ENCODE results near the gene BCR.

BCR gene

GRCh38 chr22:23232094-23232905 lies 52.0 kb downstream of the BCR start:
- DNase-seq = no peak

- no peak for DNase-seq
Measured at GRCh38 chr22:23233084-23233531, 52.8 kb downstream of the BCR start.

- DNase-seq = no peak
Measured at GRCh38 chr22:23233752-23234408, 53.6 kb downstream of the BCR start.

- DNase-seq = no peak
Measured at GRCh38 chr22:23234409-23235161, 54.3 kb downstream of the BCR start.

GRCh38 chr22:23235425-23235824 lies 55.1 kb downstream of the BCR start:
- no peak for DNase-seq

GRCh38 chr22:23236026-23236425 lies 55.7 kb downstream of the BCR start:
- no peak for DNase-seq

GRCh38 chr22:23236440-23237184 lies 56.3 kb downstream of the BCR start:
- DNase-seq = no peak

GRCh38 chr22:23237201-23237798 lies 57.0 kb downstream of the BCR start:
- peak; percentile 44 for DNase-seq

- DNase-seq = no peak
Measured at GRCh38 chr22:23237841-23238240, 57.5 kb downstream of the BCR start.

GRCh38 chr22:23238707-23239106 lies 58.4 kb downstream of the BCR start:
- DNase-seq = no peak

GRCh38 chr22:23239429-23239828 lies 59.1 kb downstream of the BCR start:
- no peak for DNase-seq

GRCh38 chr22:23240639-23241389 lies 60.5 kb downstream of the BCR start:
- DNase-seq = no peak

GRCh38 chr22:23241562-23242472 lies 61.5 kb downstream of the BCR start:
- DNase-seq = no peak

- DNase-seq = no peak
Measured at GRCh38 chr22:23242473-23243001, 62.2 kb downstream of the BCR start.

- DNase-seq = no peak
Measured at GRCh38 chr22:23243006-23243573, 62.8 kb downstream of the BCR start.

GRCh38 chr22:23243859-23244689 lies 63.8 kb downstream of the BCR start:
- no peak for DNase-seq

GRCh38 chr22:23244690-23245044 lies 64.4 kb downstream of the BCR start:
- no peak for DNase-seq

GRCh38 chr22:23245045-23245798 lies 64.9 kb downstream of the BCR start:
- DNase-seq = no peak
